Mesenchymal stem cell (in vitro differentiated cells and primary cell): Measurements from ENCODE around the gene ROBO1.

ENCODE experiments used
- DNase-seq: peaks from one replicate; pipeline ENCODE4 v3.0.0-alpha.2; 2013
- H2AFZ ChIP-seq: one replicate; pipeline ENCODE4 v1.6.1; 2013; ENCODE audit warnings: low read depth, mild to moderate bottlenecking, control low read depth, inconsistent platforms, low read length, moderate library complexity
- H2AK5ac ChIP-seq: 2 replicates; pipeline ENCODE4 v1.6.1; 2013; ENCODE audit warnings: low read length, moderate library complexity, mild to moderate bottlenecking, inconsistent platforms; ENCODE audit not compliant: severe bottlenecking
- H2BK120ac ChIP-seq: one replicate; pipeline ENCODE4 v1.6.1; 2013; ENCODE audit warnings: low read depth, mild to moderate bottlenecking, inconsistent platforms, low read length, moderate library complexity
- H2BK12ac ChIP-seq, 2 experiments: one replicate each; pipeline ENCODE4 v1.6.1; 2013; ENCODE audit warnings: inconsistent platforms in 2 of 2, low read length in 2 of 2, mild to moderate bottlenecking in 2 of 2, moderate library complexity in 2 of 2, control low read depth in 1 of 2
- H2BK15ac ChIP-seq: one replicate; pipeline ENCODE4 v1.6.1; 2013; ENCODE audit warnings: mild to moderate bottlenecking, low read depth, inconsistent platforms; ENCODE audit not compliant: poor library complexity, severe bottlenecking
- H2BK5ac ChIP-seq: 2 replicates; pipeline ENCODE4 v1.6.1; 2013; ENCODE audit warnings: low read depth, mild to moderate bottlenecking, low read length, control low read depth, inconsistent platforms; ENCODE audit not compliant: poor library complexity, severe bottlenecking
- H3K14ac ChIP-seq, 2 experiments: one replicate each; pipeline ENCODE4 v1.6.1; 2013; ENCODE audit warnings: inconsistent platforms in 2 of 2, low read length in 2 of 2, control low read depth in 1 of 2, mild to moderate bottlenecking in 1 of 2, moderate library complexity in 1 of 2
- H3K18ac ChIP-seq, 2 experiments: one replicate each; pipeline ENCODE4 v1.6.1; 2013; ENCODE audit warnings: inconsistent platforms in 2 of 2, low read length in 2 of 2, control low read depth in 1 of 2, low read depth in 1 of 2, mild to moderate bottlenecking in 1 of 2
- H3K23ac ChIP-seq, 2 experiments: one replicate each; pipeline ENCODE4 v1.6.1; 2013; ENCODE audit warnings: inconsistent platforms in 2 of 2, low read length in 2 of 2, mild to moderate bottlenecking in 2 of 2, moderate library complexity in 2 of 2, control low read depth in 1 of 2
- H3K27ac ChIP-seq: 2 replicates; pipeline ENCODE4 v1.5.1; 2013; ENCODE audit warnings: mild to moderate bottlenecking, moderate library complexity, low read length, control low read depth, inconsistent platforms; ENCODE audit not compliant: poor library complexity, severe bottlenecking
- H3K27me3 ChIP-seq, 2 experiments: 2 replicates each; pipeline versions ENCODE4 v1.6.1 to v1.7.0; 2013; ENCODE audit warnings: low read length in 2 of 2, mild to moderate bottlenecking in 2 of 2, moderate library complexity in 2 of 2, control low read depth in 1 of 2, inconsistent platforms in 1 of 2; ENCODE audit not compliant: control insufficient read depth in 1 of 2, insufficient read depth in 1 of 2
- H3K36me3 ChIP-seq, 2 experiments: 2 replicates each; pipeline versions ENCODE4 v1.6.1 to v1.7.0; 2013; ENCODE audit warnings: low read length in 2 of 2, control low read depth in 1 of 2, inconsistent platforms in 1 of 2, low read depth in 1 of 2, mild to moderate bottlenecking in 1 of 2; ENCODE audit not compliant: insufficient read depth in 2 of 2, control insufficient read depth in 1 of 2
- H3K4ac ChIP-seq, 2 experiments: one replicate each; pipeline ENCODE4 v1.6.1; 2013; ENCODE audit warnings: inconsistent platforms in 2 of 2, low read length in 2 of 2, mild to moderate bottlenecking in 2 of 2, moderate library complexity in 2 of 2, control low read depth in 1 of 2, low read depth in 1 of 2
- H3K4me1 ChIP-seq: 2 replicates; pipeline ENCODE4 v1.6.1; 2013; ENCODE audit warnings: low read depth, low read length, control low read depth; ENCODE audit not compliant: control insufficient read depth, insufficient read depth
- H3K4me2 ChIP-seq: 2 replicates; pipeline ENCODE4 v1.6.1; 2013; ENCODE audit warnings: low read length, mild to moderate bottlenecking, inconsistent platforms; ENCODE audit not compliant: poor library complexity, severe bottlenecking
- H3K4me3 ChIP-seq, 2 experiments: 2 replicates each; pipeline versions ENCODE4 v1.5.1 to v1.7.0; 2013; ENCODE audit warnings: low read length in 2 of 2, mild to moderate bottlenecking in 2 of 2, control low read depth in 1 of 2, low read depth in 1 of 2; ENCODE audit not compliant: insufficient read depth in 1 of 2
- H3K79me1 ChIP-seq: replicated peaks from 2 replicates; pipeline ENCODE4 v1.6.1; 2013; ENCODE audit warnings: mild to moderate bottlenecking, control low read depth, low read length, inconsistent platforms; ENCODE audit not compliant: poor library complexity, severe bottlenecking
- H3K9ac ChIP-seq: 2 replicates; pipeline ENCODE4 v1.7.0; 2013; ENCODE audit warnings: mild to moderate bottlenecking, low read length, moderate library complexity
- H3K9me3 ChIP-seq: 2 replicates; pipeline ENCODE4 v1.7.0; 2013; ENCODE audit warnings: mild to moderate bottlenecking, low read length; ENCODE audit not compliant: control insufficient read depth
- H4K8ac ChIP-seq: one replicate; pipeline ENCODE4 v1.6.1; 2013; ENCODE audit warnings: inconsistent platforms, mild to moderate bottlenecking, low read length, moderate library complexity
- H4K91ac ChIP-seq: one replicate; pipeline ENCODE4 v1.6.1; 2013; ENCODE audit warnings: mild to moderate bottlenecking, low read length, inconsistent platforms
- WGBS: methylation state at CpG from one replicate; pipeline ENCODE4 v1.1.7; 2013; ENCODE audit warnings: mixed read lengths; 5-methylcytosine and 5-hydroxymethylcytosine counted together

The ROBO1 gene

DNA sequence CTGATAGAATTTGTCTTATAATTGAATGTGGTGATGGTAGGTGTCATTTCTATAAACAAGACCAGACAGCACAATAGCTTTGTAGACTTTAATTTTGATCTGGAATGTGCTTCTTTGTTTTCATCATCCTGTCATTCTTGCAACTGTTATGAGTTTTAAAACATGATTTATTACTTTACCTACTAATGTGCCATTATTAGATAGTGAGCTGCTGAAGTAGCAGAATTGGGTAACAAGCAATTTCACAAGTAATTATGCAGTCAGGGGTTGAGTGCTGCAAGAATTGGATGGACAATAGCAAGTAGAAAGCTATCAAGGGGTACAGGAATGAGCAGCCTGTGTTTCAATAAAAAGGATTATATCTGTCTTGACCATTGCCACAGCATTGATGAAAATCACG lies 975.6 kb downstream of the ROBO1 start:
- H2AFZ ChIP-seq, result no peak overlapping the region
- H3K27ac ChIP-seq, result no peak overlapping the region
- H3K9ac ChIP-seq, result no peak overlapping the region
- no peak overlapping the region for H2BK15ac ChIP-seq
- no peak overlapping the region for H2AK5ac ChIP-seq
- no peak overlapping the region for H3K4me3 ChIP-seq
- H4K8ac ChIP-seq, result no peak overlapping the region
- no peak overlapping the region for H4K91ac ChIP-seq
- 100% methylated on average over 1 of the region's 1 CpG for WGBS
- no peak overlapping the region for H2BK12ac ChIP-seq
- H3K36me3 ChIP-seq, result no peaks in the 10 kb centered on the region
- no peak overlapping the region for H3K18ac ChIP-seq
- no peaks in the 10 kb centered on the region for H3K9me3 ChIP-seq
- no peak for DNase-seq
- no peak overlapping the region for H2BK120ac ChIP-seq
- H3K23ac ChIP-seq, result no peak overlapping the region
- H3K4me2 ChIP-seq, result no peak overlapping the region
- peaks cover 4% of the 10 kb centered on the region for H3K79me1 ChIP-seq
- no peak overlapping the region for H3K4ac ChIP-seq
- H2BK5ac ChIP-seq, result no peak overlapping the region
- no peaks in the 10 kb centered on the region for H3K4me1 ChIP-seq
- H3K14ac ChIP-seq, result no peak overlapping the region
- no peaks in the 10 kb centered on the region for H3K27me3 ChIP-seq

DNA sequence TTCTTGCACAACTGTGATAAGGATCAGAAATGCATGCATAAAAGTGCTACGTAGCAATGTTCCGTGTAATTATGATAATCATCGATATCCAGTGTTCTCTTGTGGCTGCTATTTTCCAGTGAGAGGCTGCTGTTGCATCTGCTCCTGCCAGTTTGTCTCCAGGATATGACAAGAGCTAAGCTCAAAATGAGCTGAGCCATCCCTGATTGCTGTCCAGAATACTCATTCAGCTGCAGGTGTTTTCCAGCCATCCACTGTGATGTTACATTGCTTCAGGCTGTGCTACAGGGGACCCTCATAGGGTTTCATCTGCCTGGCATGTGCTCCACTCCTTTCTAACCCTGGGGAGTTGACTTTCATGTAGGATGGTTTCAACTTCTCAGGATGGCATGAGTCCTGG lies 976.0 kb downstream of the ROBO1 start:
- Histone ChIP-seq H3K14ac (no peak overlapping the region), H3K36me3 (no peaks in the 10 kb centered on the region), H3K23ac (peak overlapping the region in 1 of 2 experiments; percentile 69), H3K4me1 (no peaks in the 10 kb centered on the region), H4K8ac (no peak overlapping the region), H2BK15ac (no peak overlapping the region), H2BK5ac (no peak overlapping the region), H3K79me1 (peaks cover 4% of the 10 kb centered on the region), H3K27me3 (no peaks in the 10 kb centered on the region), H3K9me3 (no peaks in the 10 kb centered on the region), H2AFZ (no peak overlapping the region), H3K4me2 (no peak overlapping the region), H3K18ac (no peak overlapping the region), H3K4me3 (no peak overlapping the region), H3K9ac (no peak overlapping the region), H3K4ac (no peak overlapping the region), H2BK120ac (no peak overlapping the region), H2AK5ac (no peak overlapping the region), H3K27ac (no peak overlapping the region), H2BK12ac (no peak overlapping the region), H4K91ac (no peak overlapping the region)
- 82% methylated on average over 3 of the region's 3 CpGs for WGBS
- DNase-seq, result no peak

DNA sequence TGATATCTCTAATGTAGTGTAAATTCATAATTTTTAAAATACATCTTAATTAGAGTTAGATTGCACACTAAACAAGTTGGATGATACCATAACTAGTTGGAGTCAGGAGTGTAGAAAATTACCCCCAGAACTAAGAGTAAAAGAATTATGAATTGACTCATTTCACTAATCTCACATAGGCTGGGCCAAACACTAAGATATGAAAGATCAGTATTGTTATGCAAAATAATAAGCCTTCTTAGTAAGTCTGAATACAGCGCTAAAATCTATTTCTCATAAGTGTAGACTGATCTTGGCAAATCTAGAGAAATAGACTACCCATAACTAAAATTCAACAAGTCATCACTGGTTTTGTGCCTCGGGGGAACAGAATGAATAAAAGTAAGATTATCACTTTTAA lies 979.0 kb downstream of the ROBO1 start:
- no peak for DNase-seq

DNA sequence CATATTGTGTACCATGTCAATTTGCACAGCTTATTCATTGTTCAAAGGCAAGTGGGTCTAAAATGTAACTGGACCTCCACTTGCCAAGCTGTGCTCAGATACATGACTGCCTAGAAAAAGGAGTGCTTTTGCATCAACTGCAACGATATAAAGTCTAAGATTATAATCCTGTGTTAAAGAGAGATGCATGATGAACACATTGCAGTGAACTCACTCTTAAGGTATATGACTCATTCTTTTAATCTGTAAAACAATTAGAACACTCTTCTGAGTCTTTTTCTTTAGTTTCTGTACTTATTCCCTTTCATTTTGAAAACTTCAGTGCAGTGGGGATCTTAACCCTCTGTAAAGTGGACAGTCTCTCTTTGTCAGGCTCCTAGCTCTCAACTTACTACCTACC lies 982.8 kb downstream of the ROBO1 start:
- no CpG with 5 or more reads among the region's 1 CpG for WGBS
- no peak overlapping the region for H3K4me3 ChIP-seq
- no peaks in the 10 kb centered on the region for H3K36me3 ChIP-seq
- H4K91ac ChIP-seq, result no peak overlapping the region
- H3K18ac ChIP-seq, result no peak overlapping the region
- no peak overlapping the region for H2AK5ac ChIP-seq
- no peak overlapping the region for H3K27ac ChIP-seq
- H2BK15ac ChIP-seq, result no peak overlapping the region
- H3K9ac ChIP-seq, result no peak overlapping the region
- no peak overlapping the region for H2AFZ ChIP-seq
- no peaks in the 10 kb centered on the region for H3K4me1 ChIP-seq
- DNase-seq, result no peak
- H3K27me3 ChIP-seq, result no peaks in the 10 kb centered on the region
- H3K4ac ChIP-seq, result no peak overlapping the region
- no peak overlapping the region for H4K8ac ChIP-seq
- no peak overlapping the region for H2BK120ac ChIP-seq
- H3K79me1 ChIP-seq, result peaks cover 2% of the 10 kb centered on the region
- no peak overlapping the region for H2BK12ac ChIP-seq
- no peak overlapping the region for H3K23ac ChIP-seq
- H3K14ac ChIP-seq, result no peak overlapping the region
- H2BK5ac ChIP-seq, result no peak overlapping the region
- H3K4me2 ChIP-seq, result no peak overlapping the region
- H3K9me3 ChIP-seq, result no peaks in the 10 kb centered on the region

More for the DNA sequence above, 979.0 kb downstream of the ROBO1 start:
- no peak overlapping the region for H2BK5ac ChIP-seq
- no peak overlapping the region for H3K23ac ChIP-seq
- no peak overlapping the region for H3K9ac ChIP-seq
- H3K4me1 ChIP-seq, result no peaks in the 10 kb centered on the region
- H3K4me2 ChIP-seq, result no peak overlapping the region
- no peaks in the 10 kb centered on the region for H3K9me3 ChIP-seq
- no peak overlapping the region for H3K4ac ChIP-seq
- H2AK5ac ChIP-seq, result no peak overlapping the region
- H3K27ac ChIP-seq, result no peak overlapping the region
- H3K14ac ChIP-seq, result no peak overlapping the region
- no peak overlapping the region for H3K4me3 ChIP-seq
- WGBS, result no CpG with 5 or more reads among the region's 2 CpGs
- no peak overlapping the region for H2BK120ac ChIP-seq
- H2BK12ac ChIP-seq, result no peak overlapping the region
- no peak overlapping the region for H2BK15ac ChIP-seq
- H3K18ac ChIP-seq, result no peak overlapping the region
- peaks cover 2% of the 10 kb centered on the region for H3K79me1 ChIP-seq
- no peaks in the 10 kb centered on the region for H3K27me3 ChIP-seq
- no peak overlapping the region for H4K8ac ChIP-seq
- H4K91ac ChIP-seq, result no peak overlapping the region
- H3K36me3 ChIP-seq, result no peaks in the 10 kb centered on the region
- H2AFZ ChIP-seq, result no peak overlapping the region
